Activated CD4-positive, alpha-beta T cell treated with anti-CD3 and anti-CD28 coated beads, Interleukin-2, Interleukin-4, amounts not matched to agents 100 ng/mL and 50 ng/mL, durations not matched to agents 16 hours and 8 hours (primary cell): Measurements from ENCODE around the gene IFIH1.

Experiments
- DNase-seq: peaks from one replicate; pipeline ENCODE4 v3.0.0-alpha.2; 2020; ENCODE audit warnings: low spot score

Gene IFIH1

GRCh38 chr2:162257425-162257824 lies 61.1 kb downstream of the IFIH1 start:
- DNase-seq, result no peak

GRCh38 chr2:162256591-162256991 lies 61.9 kb downstream of the IFIH1 start:
- DNase-seq, result no peak

GRCh38 chr2:162254236-162254871 lies 64.1 kb downstream of the IFIH1 start:
- DNase-seq, result no peak

- DNase-seq, result no peak
Observed at GRCh38 chr2:162253435-162253834, 65.0 kb downstream of the IFIH1 start.

GRCh38 chr2:162252153-162252552 lies 66.3 kb downstream of the IFIH1 start:
- DNase-seq, result no peak

- DNase-seq, result no peak
Observed at GRCh38 chr2:162245781-162246180, 72.7 kb downstream of the IFIH1 start.

GRCh38 chr2:162245061-162245460 lies 73.4 kb downstream of the IFIH1 start:
- no peak for DNase-seq

GRCh38 chr2:162244541-162245031 lies 73.9 kb downstream of the IFIH1 start:
- no peak for DNase-seq

- no peak for DNase-seq
Observed at GRCh38 chr2:162243715-162244114, 74.8 kb downstream of the IFIH1 start.

GRCh38 chr2:162243294-162243693 lies 75.2 kb downstream of the IFIH1 start, which contains the start of gene FAP:
Gene FAP, minus strand, starts transcription at chr2:162243445. Its CDS starts 118 bp downstream, at chr2:162243327.
- DNase-seq, result no peak

GRCh38 chr2:162242586-162243280 lies 75.8 kb downstream of the IFIH1 start:
- no peak for DNase-seq

GRCh38 chr2:162241571-162241970 lies 76.9 kb downstream of the IFIH1 start:
- DNase-seq, result no peak

- no peak for DNase-seq
Observed at GRCh38 chr2:162234620-162235462, 83.6 kb downstream of the IFIH1 start.

GRCh38 chr2:162233197-162233596 lies 85.3 kb downstream of the IFIH1 start:
- no peak for DNase-seq

- DNase-seq, result no peak
Observed at GRCh38 chr2:162232671-162233070, 85.8 kb downstream of the IFIH1 start.

- DNase-seq, result no peak
Observed at GRCh38 chr2:162232027-162232426, 86.5 kb downstream of the IFIH1 start.

- DNase-seq, result no peak
Observed at GRCh38 chr2:162230761-162231160, 87.7 kb downstream of the IFIH1 start.

- DNase-seq, result no peak
Observed at GRCh38 chr2:162226836-162227235, 91.6 kb downstream of the IFIH1 start.

- DNase-seq, result peak; percentile 62
Observed at GRCh38 chr2:162221064-162221463, 97.4 kb downstream of the IFIH1 start.

GRCh38 chr2:162220368-162220767 lies 98.1 kb downstream of the IFIH1 start:
- DNase-seq, result no peak

GRCh38 chr2:162219426-162219825 lies 99.1 kb downstream of the IFIH1 start:
- no peak for DNase-seq

- no peak for DNase-seq
Observed at GRCh38 chr2:162217598-162217997, 100.9 kb downstream of the IFIH1 start.
